Liver (tissue), 9 donors: ENCODE measurements around the gene CDK2AP2. TPM values are rescaled to one million over a fixed set of nuclear protein-coding genes. Genes with fewer than 3 reads are reported as not detected.

Experiments used
- DNase-seq: peaks from one replicate; pipeline ENCODE4 v3.0.0-alpha.2; 2017; ENCODE audit warnings: low spot score
- H3K27ac ChIP-seq, 2 donors: one replicate each; pipeline ENCODE4 v1.7.0; 2013; ENCODE audit warnings: inconsistent platforms in 2 of 2, low read length in 2 of 2, control low read depth in 1 of 2, low read depth in 1 of 2, mild to moderate bottlenecking in 1 of 2
- H3K27me3 ChIP-seq, 4 donors: one replicate each; pipeline versions ENCODE4 v1.6.1 to v1.7.0; 2013; ENCODE audit warnings: low read length in 3 of 4, inconsistent platforms in 1 of 4, mild to moderate bottlenecking in 1 of 4, moderate library complexity in 1 of 4; ENCODE audit not compliant: control insufficient read depth in 4 of 4, insufficient read depth in 4 of 4
- H3K36me3 ChIP-seq, 4 donors: one replicate each; pipeline versions ENCODE4 v1.6.1 to v1.7.0; 2013; ENCODE audit warnings: low read length in 3 of 4, mild to moderate bottlenecking in 3 of 4, low read depth in 1 of 4, moderate library complexity in 1 of 4; ENCODE audit not compliant: control insufficient read depth in 4 of 4, insufficient read depth in 3 of 4
- H3K4me1 ChIP-seq, 4 donors: one replicate each; pipeline versions ENCODE4 v1.6.1 to v1.7.0; 2013; ENCODE audit warnings: low read length in 3 of 4, mild to moderate bottlenecking in 3 of 4, moderate library complexity in 1 of 4; ENCODE audit not compliant: control insufficient read depth in 4 of 4, insufficient read depth in 4 of 4
- H3K4me3 ChIP-seq, 3 donors: one replicate each; pipeline versions ENCODE4 v1.6.1 to v1.7.0; 2013; ENCODE audit warnings: low read length in 3 of 3, control low read depth in 1 of 3, low read depth in 1 of 3, mild to moderate bottlenecking in 1 of 3
- H3K9ac ChIP-seq, 2 donors: one replicate each; pipeline ENCODE4 v1.7.0; 2013; ENCODE audit warnings: low read length in 2 of 2, mild to moderate bottlenecking in 2 of 2, moderate library complexity in 2 of 2, control low read depth in 1 of 2, low read depth in 1 of 2
- H3K9me3 ChIP-seq, 4 donors: one replicate each; pipeline versions ENCODE4 v1.6.1 to v1.7.0; 2013; ENCODE audit warnings: low read length in 3 of 4; ENCODE audit not compliant: control insufficient read depth in 4 of 4
- ATF3 ChIP-seq: IDR thresholded peaks from 2 replicates; pipeline ENCODE4 v1.6.1; 2016; ENCODE audit warnings: antibody characterized with exemption
- CTCF ChIP-seq: fragments of 150-350 bp; IDR thresholded peaks from 2 replicates; pipeline ENCODE4 v1.5.1; 2017; ENCODE audit warnings: improper control_type of control experiment, low read depth, low read length; ENCODE audit not compliant: missing input control
- EGR1 ChIP-seq, 2 donors: IDR thresholded peaks; 2 replicates each; pipeline ENCODE4 v1.6.1; 2016 to 2018; ENCODE audit warnings: antibody characterized with exemption in 2 of 2, low read depth in 2 of 2
- FOXA1 ChIP-seq: IDR thresholded peaks from 2 replicates; pipeline ENCODE4 v1.6.1; 2016; ENCODE audit warnings: antibody characterized with exemption
- FOXA2 ChIP-seq: IDR thresholded peaks from 2 replicates; pipeline ENCODE4 v1.6.1; 2016; ENCODE audit warnings: antibody characterized with exemption
- GABPA ChIP-seq, 2 donors: IDR thresholded peaks in 1 of 2; conservative IDR thresholded peaks in 1 of 2; 2 replicates each; pipeline ENCODE4 v1.6.1; 2016; ENCODE audit warnings: antibody characterized with exemption in 2 of 2, mild to moderate bottlenecking in 1 of 2, moderate library complexity in 1 of 2
- HNF4A ChIP-seq, 2 donors: conservative IDR thresholded peaks; 2 replicates each; pipeline ENCODE4 v1.6.1; 2016; ENCODE audit warnings: antibody characterized with exemption in 2 of 2, mild to moderate bottlenecking in 2 of 2
- HNF4G ChIP-seq: IDR thresholded peaks from 2 replicates; pipeline ENCODE4 v1.6.1; 2016; ENCODE audit warnings: antibody characterized with exemption
- JUND ChIP-seq, 2 donors: IDR thresholded peaks; 2 replicates each; pipeline ENCODE4 v1.6.1; 2016; ENCODE audit warnings: antibody characterized with exemption in 2 of 2
- MAX ChIP-seq: IDR thresholded peaks from 2 replicates; pipeline ENCODE4 v1.6.1; 2016; ENCODE audit warnings: antibody characterized with exemption
- NR2F2 ChIP-seq: IDR thresholded peaks from 2 replicates; pipeline ENCODE4 v1.6.1; 2016; ENCODE audit warnings: antibody characterized with exemption
- RAD21 ChIP-seq, 2 donors: IDR thresholded peaks; 2 replicates each; pipeline ENCODE4 v1.6.1; 2016; ENCODE audit warnings: antibody characterized with exemption in 2 of 2, mild to moderate bottlenecking in 2 of 2
- REST ChIP-seq: IDR thresholded peaks from 2 replicates; pipeline ENCODE4 v1.6.1; 2016; ENCODE audit warnings: antibody characterized with exemption, mild to moderate bottlenecking
- RXRA ChIP-seq, 2 donors: IDR thresholded peaks; 2 replicates each; pipeline ENCODE4 v1.6.1; 2017 to 2018; ENCODE audit warnings: antibody characterized with exemption in 2 of 2, mild to moderate bottlenecking in 1 of 2
- SP1 ChIP-seq: IDR thresholded peaks from 2 replicates; pipeline ENCODE4 v1.6.1; 2018; ENCODE audit warnings: antibody characterized with exemption, mild to moderate bottlenecking
- TAF1 ChIP-seq: conservative IDR thresholded peaks from 2 replicates; pipeline ENCODE4 v1.6.1; 2016; ENCODE audit warnings: antibody characterized with exemption, mild to moderate bottlenecking
- YY1 ChIP-seq: IDR thresholded peaks from 2 replicates; pipeline ENCODE4 v1.6.1; 2016; ENCODE audit warnings: antibody characterized with exemption, mild to moderate bottlenecking
- WGBS: extraction: QIAGEN DNeasy Blood & Tissue Kit; methylation state at CpG from one replicate; pipeline ENCODE4 v1.1.7; 2013; 5-methylcytosine and 5-hydroxymethylcytosine counted together
- polyA plus RNA-seq, 2 donors: library from polyadenylated mRNA; stranded (reverse) in 1 of 2; unstranded in 1 of 2; fragments of 200-250 nt in 1 of 2; fragments of >200 nt in 1 of 2; fragmentation: Nextera tagmentation in 1 of 2; extraction: Ambion mirVana in 1 of 2; gene quantifications; one replicate each; pipeline versions ENCODE4 v1.2.1 to v1.2.3, GENCODE V29; 2013 to 2015
- total RNA-seq, 2 donors: library from RNA; depleted of rRNA; stranded (reverse); fragments of >200 nt; gene quantifications; one replicate each; pipeline ENCODE4 v1.2.3, GENCODE V29; 2014
- TF ChIP-seq, protein P1 (sequence below): IDR thresholded peaks from 2 replicates; pipeline ENCODE4 v1.6.1; 2016; ENCODE audit warnings: antibody characterized with exemption
- donor health status: healthy.
- donor health status: healthy.
- donor health status: healthy.
- donor health status: healthy.
- donor health status: healthy.

Gene CDK2AP2
- total and polyA plus RNA-seq, 4 donors, result 14.1 to 126 (median 56.6) TPM

DNA sequence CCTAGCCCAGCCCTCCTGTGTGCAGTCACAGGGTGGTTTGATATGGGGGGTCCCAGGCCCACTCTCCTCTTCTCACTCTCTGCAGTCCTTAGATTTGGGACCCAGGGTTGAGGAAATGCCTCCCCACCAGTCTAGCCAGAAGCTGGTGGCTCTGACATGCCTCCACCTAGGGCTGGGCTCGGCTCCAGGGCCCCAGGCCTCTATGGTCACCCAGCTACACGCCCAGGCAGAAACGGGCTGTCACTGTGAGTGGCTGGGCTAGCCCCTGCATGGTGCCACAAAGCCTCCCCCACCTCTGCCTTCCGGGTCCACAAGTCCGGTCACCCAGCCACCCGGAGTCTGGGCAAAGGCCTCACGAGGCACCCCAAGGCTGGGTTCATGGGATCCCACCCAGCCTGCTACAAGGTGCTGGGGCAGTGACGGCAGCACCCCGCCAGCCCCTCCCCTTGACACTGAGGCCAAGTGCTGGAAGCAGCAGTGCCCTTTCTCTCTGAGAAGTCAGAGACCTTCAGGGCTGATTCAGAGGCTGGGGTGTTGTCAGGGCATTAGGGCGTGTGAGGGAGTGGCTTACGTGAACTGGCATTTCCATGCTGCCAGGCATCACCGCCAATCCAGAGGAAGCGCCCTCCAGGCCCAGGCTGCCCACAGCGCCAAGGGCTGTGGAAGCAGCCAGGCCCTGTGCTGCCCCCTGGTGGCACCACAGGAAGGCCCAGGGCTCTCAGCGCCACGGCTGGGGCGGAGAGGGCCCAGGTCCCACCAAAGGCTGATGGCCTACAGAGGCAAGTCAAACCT lies 2.2 kb downstream of the CDK2AP2 start:
- H3K4me3 ChIP-seq, result peak overlapping the region; percentile 12 to 78 (median 69)
- H3K9ac ChIP-seq, result peak overlapping the region; percentile 66 to 74
- DNase-seq, result peak; percentile 84
- 3% methylated on average over 17 of the region's 17 CpGs for WGBS
- no peaks in the 10 kb centered on the region for H3K27me3 ChIP-seq
- H3K9me3 ChIP-seq, result no peaks in the 10 kb centered on the region
- H3K4me1 ChIP-seq, result peaks cover 8 to 44% (median 26%) of the 10 kb centered on the region in 4 donors
- H3K36me3 ChIP-seq, result peaks cover 0 to 2% (median 0%) of the 10 kb centered on the region in 4 donors
- peak overlapping the region; percentile 96 to 100 for H3K27ac ChIP-seq
- no peak for TF ChIP-seq TAF1
- TF ChIP-seq MAX, result peak; percentile 72
- peak; percentile 71 for TF ChIP-seq HNF4G
- TF ChIP-seq, protein P1, sequence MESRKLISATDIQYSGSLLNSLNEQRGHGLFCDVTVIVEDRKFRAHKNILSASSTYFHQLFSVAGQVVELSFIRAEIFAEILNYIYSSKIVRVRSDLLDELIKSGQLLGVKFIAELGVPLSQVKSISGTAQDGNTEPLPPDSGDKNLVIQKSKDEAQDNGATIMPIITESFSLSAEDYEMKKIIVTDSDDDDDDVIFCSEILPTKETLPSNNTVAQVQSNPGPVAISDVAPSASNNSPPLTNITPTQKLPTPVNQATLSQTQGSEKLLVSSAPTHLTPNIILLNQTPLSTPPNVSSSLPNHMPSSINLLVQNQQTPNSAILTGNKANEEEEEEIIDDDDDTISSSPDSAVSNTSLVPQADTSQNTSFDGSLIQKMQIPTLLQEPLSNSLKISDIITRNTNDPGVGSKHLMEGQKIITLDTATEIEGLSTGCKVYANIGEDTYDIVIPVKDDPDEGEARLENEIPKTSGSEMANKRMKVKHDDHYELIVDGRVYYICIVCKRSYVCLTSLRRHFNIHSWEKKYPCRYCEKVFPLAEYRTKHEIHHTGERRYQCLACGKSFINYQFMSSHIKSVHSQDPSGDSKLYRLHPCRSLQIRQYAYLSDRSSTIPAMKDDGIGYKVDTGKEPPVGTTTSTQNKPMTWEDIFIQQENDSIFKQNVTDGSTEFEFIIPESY, result no peak
- peak in 1 of 2 donors; percentile 72 for TF ChIP-seq GABPA (IDR thresholded peaks at IDR 0.05 in 1 of 2, conservative IDR thresholded peaks at IDR 0.05 in 1 of 2)
- peak; percentile 94 to 97 for TF ChIP-seq RAD21 (IDR thresholded peaks at IDR 0.05)
- peak; percentile 86 for TF ChIP-seq YY1
- TF ChIP-seq SP1, result peak; percentile 94
- peak; percentile 39 for TF ChIP-seq FOXA1
- peak; percentile 59 for TF ChIP-seq NR2F2
- peak; percentile 18 for TF ChIP-seq FOXA2
- no peak for TF ChIP-seq ATF3
- peak in 1 of 2 donors; percentile 51 for TF ChIP-seq EGR1 (IDR thresholded peaks at IDR 0.05; ENCODE audit: low read depth in 2 of 2)
- peak; percentile 90 to 92 for TF ChIP-seq RXRA (IDR thresholded peaks at IDR 0.05)
- peak in 1 of 2 donors; percentile 47 for TF ChIP-seq JUND (IDR thresholded peaks at IDR 0.05)
- TF ChIP-seq HNF4A (conservative IDR thresholded peaks at IDR 0.05), result peak; percentile 86
- TF ChIP-seq CTCF, result peak; percentile 97
- TF ChIP-seq REST, result peak; percentile 80
